H1 (cell line): ENCODE measurements around the gene TNFSF12.

Source experiments
- CREB1 ChIP-seq: IDR thresholded peaks from 2 replicates; pipeline ENCODE4 v1.6.1; 2012; ENCODE audit warnings: inconsistent platforms
- EP300 ChIP-seq, 2 experiments: IDR thresholded peaks; 1 replicate in 1 of 2; 2 replicates in 1 of 2; pipeline ENCODE4 v1.6.1; 2011 to 2012; ENCODE audit warnings: low read depth in 2 of 2, low read length in 2 of 2, mild to moderate bottlenecking in 2 of 2, borderline replicate concordance in 1 of 2, inconsistent platforms in 1 of 2, moderate library complexity in 1 of 2
- EZH2 ChIP-seq: fragments of 200-600 bp; sonication (generic); IDR thresholded peaks from 2 replicates; pipeline ENCODE4 v1.7.1; 2012; ENCODE audit warnings: low read depth, mild to moderate bottlenecking, moderate library complexity, low read length, inconsistent platforms; ENCODE audit not compliant: severe bottlenecking
- POLR2A ChIP-seq, 2 experiments: IDR thresholded peaks; 1 replicate in 1 of 2; 2 replicates in 1 of 2; pipeline ENCODE4 v1.6.1; 2011; ENCODE audit warnings: low read depth in 2 of 2, low read length in 2 of 2, mild to moderate bottlenecking in 2 of 2; ENCODE audit errors: control extremely low read depth in 1 of 2
- SUZ12 ChIP-seq: fragments of 200-600 bp; sonication (generic); IDR thresholded peaks from 2 replicates; pipeline ENCODE4 v1.6.1; 2012; ENCODE audit warnings: mild to moderate bottlenecking, inconsistent platforms, low read length, moderate library complexity, mixed read lengths

DNA sequence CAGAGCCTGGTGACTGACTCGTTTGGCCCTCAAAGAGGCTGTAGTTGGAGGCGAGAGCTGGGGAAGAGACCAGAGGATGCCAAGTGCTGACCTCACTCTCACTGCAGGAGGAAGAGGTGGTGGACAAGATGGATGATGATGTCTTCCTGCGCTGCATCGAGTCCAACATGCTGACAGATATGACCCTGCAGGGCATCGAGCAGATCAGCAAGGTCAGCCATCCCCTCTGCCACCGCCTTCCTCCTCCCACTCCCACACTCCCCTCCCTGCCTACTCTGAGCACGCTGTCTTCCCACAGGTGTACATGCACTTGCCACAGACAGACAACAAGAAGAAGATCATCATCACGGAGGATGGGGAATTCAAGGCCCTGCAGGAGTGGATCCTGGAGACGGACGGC is 37.8 kb upstream of the TNFSF12 start:
- no peak for TF ChIP-seq EP300 (IDR thresholded peaks at IDR 0.05; ENCODE audit: borderline replicate concordance in 1 of 2, low read depth in 2 of 2, low read length in 2 of 2)
- no peak for TF ChIP-seq SUZ12
- TF ChIP-seq POLR2A (IDR thresholded peaks at IDR 0.05; ENCODE audit: control extremely low read depth in 1 of 2, low read depth in 2 of 2, low read length in 2 of 2) = 0 out of 3 replicates have a peak, but pooled peaks of 1 of the 2 experiments have one; percentile 9
- no peak for TF ChIP-seq CREB1
- no peak for TF ChIP-seq EZH2
